HL-60 (cell line): ENCODE data around the gene CD38.
A peak's percentile ranks its signal among the peaks of the same experiment; 100 is the strongest.

Experiments
- DNase-seq, 2 experiments: peaks; one replicate each; pipeline ENCODE4 v3.0.0-alpha.2; 2010 to 2020; ENCODE audit warnings: low read depth in 1 of 2, low spot score in 1 of 2
- H3K27ac ChIP-seq: fragments of 250-450 bp; sonication (Bioruptor Pico); replicated peaks from 2 replicates; pipeline ENCODE4 v1.5.1; 2020; ENCODE audit warnings: mild to moderate bottlenecking, moderate library complexity
- H3K27me3 ChIP-seq: fragments of 250-450 bp; sonication (Bioruptor Pico); 2 replicates; pipeline ENCODE4 v1.5.1; 2021; ENCODE audit warnings: mild to moderate bottlenecking, moderate library complexity; ENCODE audit not compliant: insufficient read depth, poor library complexity, severe bottlenecking
- H3K4me3 ChIP-seq: replicated peaks from 2 replicates; pipeline ENCODE4 v1.5.1; 2011; ENCODE audit warnings: mild to moderate bottlenecking, control low read depth, low read length; ENCODE audit not compliant: insufficient read depth
- CTCF ChIP-seq: IDR thresholded peaks from one replicate; pipeline ENCODE4 v1.5.1; 2011; ENCODE audit warnings: low read length, control low read depth, inconsistent platforms; ENCODE audit not compliant: insufficient read depth
- GABPA ChIP-seq: IDR thresholded peaks from 2 replicates; pipeline ENCODE4 v1.6.1; 2012; ENCODE audit warnings: low read depth
- POLR2AphosphoS5 ChIP-seq: IDR thresholded peaks from 2 replicates; pipeline ENCODE4 v1.6.1; 2012; ENCODE audit warnings: low read depth
- REST ChIP-seq: IDR thresholded peaks from 2 replicates; pipeline ENCODE4 v1.6.1; 2012; ENCODE audit warnings: low read depth; ENCODE audit not compliant: insufficient replicate concordance
- SPI1 ChIP-seq: IDR thresholded peaks from 2 replicates; pipeline ENCODE4 v1.6.1; 2012; ENCODE audit warnings: low read depth, mild to moderate bottlenecking, borderline replicate concordance

Gene CD38

GRCh38 chr4:15777697-15778288 is 335 bp upstream of the CD38 start:
- DNase-seq: no peak
- TF ChIP-seq CTCF (no peak), REST (no peak), POLR2AphosphoS5 (no peak), GABPA (no peak), SPI1 (no peak)
- no peaks in the 10 kb centered on the region for H3K27me3 ChIP-seq
- no peak overlapping the region; the same call in 1 of the 2 replicates for H3K27ac ChIP-seq
- peak overlapping the region; percentile 64; the same call in 1 of the 2 replicates for H3K4me3 ChIP-seq

- no peak for TF ChIP-seq GABPA
- TF ChIP-seq POLR2AphosphoS5: no peak
- TF ChIP-seq SPI1: no peak
- no peak for TF ChIP-seq CTCF
- no peak for TF ChIP-seq REST
- Histone ChIP-seq H3K27me3 (no peaks in the 10 kb centered on the region), H3K27ac (peak overlapping the region; percentile 61), H3K4me3 (peak overlapping the region; percentile 64)
- peak; percentile 55 to 59 for DNase-seq
These were observed 1.2 kb downstream of the CD38 start for GRCh38 chr4:15779306-15779705.

- no peak for TF ChIP-seq GABPA
- DNase-seq: peak in 1 of 2 experiments; percentile 44
- Histone ChIP-seq H3K27ac (peak overlapping the region; percentile 61), H3K4me3 (peak overlapping the region; percentile 64), H3K27me3 (no peaks in the 10 kb centered on the region)
These were observed 1.7 kb downstream of the CD38 start for GRCh38 chr4:15779809-15780208.

- TF ChIP-seq SPI1 (no peak), REST (no peak), POLR2AphosphoS5 (no peak), GABPA (no peak), CTCF (no peak)
- DNase-seq: no peak
- Histone ChIP-seq H3K27ac (no peak overlapping the region), H3K27me3 (no peaks in the 10 kb centered on the region), H3K4me3 (no peak overlapping the region)
These were observed 3.4 kb downstream of the CD38 start for GRCh38 chr4:15781427-15782095.
